Measurements from ENCODE around the gene SMYD3.

Gene SMYD3

DNA sequence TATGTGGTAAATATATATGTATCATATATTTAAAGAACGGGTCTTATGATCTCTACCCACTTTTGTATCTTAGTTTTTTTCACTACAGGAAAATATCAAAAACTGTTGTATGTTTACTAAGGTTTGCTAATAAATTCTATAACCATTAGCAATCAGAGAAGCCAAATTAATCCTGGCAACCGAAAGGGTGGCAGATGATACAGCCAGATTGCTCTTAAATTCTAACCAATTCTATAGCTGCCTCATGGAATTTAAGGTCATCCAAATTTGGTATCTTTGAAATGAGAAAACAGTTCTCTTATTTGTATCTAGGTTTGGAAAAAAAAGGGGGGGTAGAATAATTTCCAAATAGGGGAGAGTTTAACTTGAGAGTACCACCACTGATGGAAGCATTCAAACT is 591.2 kb downstream of the SMYD3 start:
- Histone ChIP-seq H3K36me3 (ENCODE audit: control insufficient read depth in 4 of 4, insufficient read depth in 4 of 4, low read length in 3 of 4) (peaks cover 0 to 7% (median 3%) of the 10 kb centered on the region in 4 experiments), H3K9me3 (ENCODE audit: control extremely low read depth in 1 of 5, control insufficient read depth in 4 of 5, insufficient read depth in 2 of 5, low read depth in 1 of 5, low read length in 4 of 5) (peaks cover 0 to 4% (median 0%) of the 10 kb centered on the region in 5 experiments), H3K27me3 (replicated peaks in 2 of 5; ENCODE audit: control insufficient read depth in 4 of 5, insufficient read depth in 5 of 5, low read length in 4 of 5) (no peaks in the 10 kb centered on the region), H3K4me1 (ENCODE audit: control extremely low read depth in 1 of 4, control insufficient read depth in 4 of 4, insufficient read depth in 4 of 4, low read length in 3 of 4) (no peaks in the 10 kb centered on the region), H3K27ac (ENCODE audit: insufficient read depth in 1 of 2, low read depth in 1 of 2, low read length in 2 of 2, poor library complexity in 1 of 2, severe bottlenecking in 2 of 2) (no peak overlapping the region), H3K4me3 (ENCODE audit: control insufficient read depth in 1 of 7, extremely low read depth in 1 of 7, insufficient read depth in 4 of 7, low read depth in 2 of 7, low read length in 6 of 7) (no peak overlapping the region)
- no CpG with 5 or more reads among the region's 2 CpGs for WGBS (ENCODE audit: insufficient coverage)
- no peak for DNase-seq
- ChIA-PET CTCF (no interaction called here), POLR2A (no interaction called here)

DNA sequence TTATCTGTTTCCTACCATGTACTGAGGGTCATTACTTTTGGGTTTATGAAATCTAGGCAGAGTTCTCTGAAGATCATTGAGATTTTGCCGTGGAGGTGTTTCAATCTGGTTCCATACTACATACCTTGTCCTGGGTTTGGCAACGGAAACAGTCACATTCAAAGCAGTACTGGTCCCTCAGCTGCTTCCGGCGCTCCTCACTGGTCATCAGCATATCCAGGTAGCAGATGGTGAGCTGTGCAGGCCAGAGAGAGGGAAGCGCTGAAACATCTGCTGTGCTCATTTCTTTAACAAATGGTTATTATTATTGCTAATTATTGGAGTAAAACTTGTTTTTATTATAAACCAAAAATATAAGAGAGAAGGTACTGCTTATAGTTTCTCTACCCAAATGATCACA is 591.7 kb downstream of the SMYD3 start:
- POLR2A ChIA-PET = no interaction called here
- CTCF ChIA-PET = no interaction called here
- WGBS (ENCODE audit: insufficient coverage) = 96% methylated on average over 4 of the region's 5 CpGs

DNA sequence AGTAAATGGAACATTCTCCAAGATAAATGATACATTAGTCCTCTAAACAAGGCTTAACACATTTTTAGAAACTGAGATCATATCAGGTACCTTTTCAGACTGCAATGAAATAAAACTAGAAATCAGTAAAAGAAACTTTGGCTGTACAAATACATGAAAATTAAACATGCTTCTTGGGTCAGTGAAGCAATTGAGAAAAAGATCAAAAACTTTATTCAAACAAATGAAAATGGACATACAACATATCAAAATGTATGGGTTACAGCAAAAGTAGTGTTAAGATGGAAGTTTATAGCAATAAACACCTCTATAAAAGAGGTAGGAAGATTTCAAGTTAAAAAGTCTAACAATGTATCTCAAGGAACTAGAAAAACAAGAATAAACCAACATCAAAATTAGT is 598.5 kb downstream of the SMYD3 start:
- Histone ChIP-seq H3K4me3 (ENCODE audit: control insufficient read depth in 1 of 7, extremely low read depth in 1 of 7, insufficient read depth in 4 of 7, low read depth in 2 of 7, low read length in 6 of 7) (no peak overlapping the region), H3K4me1 (ENCODE audit: control extremely low read depth in 1 of 4, control insufficient read depth in 4 of 4, insufficient read depth in 4 of 4, low read length in 3 of 4) (no peaks in the 10 kb centered on the region), H3K9me3 (ENCODE audit: control extremely low read depth in 1 of 5, control insufficient read depth in 4 of 5, insufficient read depth in 2 of 5, low read depth in 1 of 5, low read length in 4 of 5) (peaks cover 0 to 2% (median 1%) of the 10 kb centered on the region in 5 experiments), H3K27ac (ENCODE audit: insufficient read depth in 1 of 2, low read depth in 1 of 2, low read length in 2 of 2, poor library complexity in 1 of 2, severe bottlenecking in 2 of 2) (no peak overlapping the region), H3K27me3 (replicated peaks in 2 of 5; ENCODE audit: control insufficient read depth in 4 of 5, insufficient read depth in 5 of 5, low read length in 4 of 5) (no peaks in the 10 kb centered on the region), H3K36me3 (ENCODE audit: control insufficient read depth in 4 of 4, insufficient read depth in 4 of 4, low read length in 3 of 4) (peaks cover 0 to 11% (median 0%) of the 10 kb centered on the region in 4 experiments)
- no peak for DNase-seq
- POLR2A ChIA-PET = no interaction called here
- CTCF ChIA-PET = no interaction called here

More for the DNA sequence above, 591.7 kb downstream of the SMYD3 start:
- H3K27ac ChIP-seq (ENCODE audit: insufficient read depth in 1 of 2, low read depth in 1 of 2, low read length in 2 of 2, poor library complexity in 1 of 2, severe bottlenecking in 2 of 2) = no peak overlapping the region
- H3K9me3 ChIP-seq (ENCODE audit: control extremely low read depth in 1 of 5, control insufficient read depth in 4 of 5, insufficient read depth in 2 of 5, low read depth in 1 of 5, low read length in 4 of 5) = peaks cover 0 to 4% (median 0%) of the 10 kb centered on the region in 5 experiments
- no peaks in the 10 kb centered on the region for H3K4me1 ChIP-seq (ENCODE audit: control extremely low read depth in 1 of 4, control insufficient read depth in 4 of 4, insufficient read depth in 4 of 4, low read length in 3 of 4)
- H3K36me3 ChIP-seq (ENCODE audit: control insufficient read depth in 4 of 4, insufficient read depth in 4 of 4, low read length in 3 of 4) = peaks cover 0 to 7% (median 3%) of the 10 kb centered on the region in 4 experiments
- no peak for DNase-seq
- no peak overlapping the region for H3K4me3 ChIP-seq (ENCODE audit: control insufficient read depth in 1 of 7, extremely low read depth in 1 of 7, insufficient read depth in 4 of 7, low read depth in 2 of 7, low read length in 6 of 7)
- no peaks in the 10 kb centered on the region for H3K27me3 ChIP-seq (replicated peaks in 2 of 5; ENCODE audit: control insufficient read depth in 4 of 5, insufficient read depth in 5 of 5, low read length in 4 of 5)

DNA sequence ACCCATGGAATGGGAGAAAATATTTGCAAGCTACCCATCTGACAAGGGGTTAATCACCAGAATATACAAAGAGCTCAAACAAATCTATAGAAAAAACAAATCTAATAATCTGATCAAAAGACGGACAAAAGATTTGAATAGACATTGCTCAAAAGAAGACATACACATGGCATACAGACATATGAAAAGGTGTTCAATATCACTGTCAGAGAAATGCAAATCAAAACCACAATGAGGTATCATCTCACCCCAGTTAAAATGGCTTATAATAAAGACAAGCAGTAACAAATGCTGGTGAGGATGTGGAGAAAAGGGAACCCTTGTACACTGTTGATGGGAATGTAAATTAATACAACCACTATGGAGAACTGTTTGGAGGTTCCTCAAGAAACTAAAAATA is 600.9 kb downstream of the SMYD3 start:
- POLR2A ChIA-PET = no interaction called here
- no peak for DNase-seq

DNA sequence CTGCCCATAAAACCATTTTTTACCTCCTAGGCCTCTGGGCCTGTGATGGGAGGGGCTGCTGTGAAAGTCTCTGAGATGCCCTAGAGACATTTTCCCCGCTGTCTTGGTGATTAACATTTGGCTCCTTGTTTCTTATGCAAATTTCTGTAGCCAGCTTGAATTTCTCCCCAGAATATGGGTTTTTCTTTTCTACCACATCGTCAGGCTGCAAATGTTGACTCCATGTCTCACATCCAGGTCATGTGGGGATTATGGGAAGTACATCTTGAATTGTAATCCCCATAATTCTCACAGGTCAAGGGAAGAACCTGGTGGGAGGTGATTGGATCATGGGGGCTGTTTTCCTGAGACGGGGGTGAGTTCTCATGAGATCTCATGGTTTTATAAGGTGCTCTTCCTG is 603.2 kb downstream of the SMYD3 start:
- WGBS (ENCODE audit: insufficient coverage) = 100% methylated on average over 1 of the region's 3 CpGs
- no peak overlapping the region for H3K4me3 ChIP-seq (ENCODE audit: control insufficient read depth in 1 of 7, extremely low read depth in 1 of 7, insufficient read depth in 4 of 7, low read depth in 2 of 7, low read length in 6 of 7)
- POLR2A ChIA-PET = no interaction called here
- no peak overlapping the region for H3K27ac ChIP-seq (ENCODE audit: insufficient read depth in 1 of 2, low read depth in 1 of 2, low read length in 2 of 2, poor library complexity in 1 of 2, severe bottlenecking in 2 of 2)
- no peaks in the 10 kb centered on the region for H3K27me3 ChIP-seq (replicated peaks in 2 of 5; ENCODE audit: control insufficient read depth in 4 of 5, insufficient read depth in 5 of 5, low read length in 4 of 5)
- H3K9me3 ChIP-seq (ENCODE audit: control extremely low read depth in 1 of 5, control insufficient read depth in 4 of 5, insufficient read depth in 2 of 5, low read depth in 1 of 5, low read length in 4 of 5) = peaks cover 0 to 15% (median 2%) of the 10 kb centered on the region in 5 experiments
- CTCF ChIA-PET = no interaction called here
- no peaks in the 10 kb centered on the region for H3K4me1 ChIP-seq (ENCODE audit: control extremely low read depth in 1 of 4, control insufficient read depth in 4 of 4, insufficient read depth in 4 of 4, low read length in 3 of 4)
- peaks cover 0 to 24% (median 6%) of the 10 kb centered on the region in 4 experiments for H3K36me3 ChIP-seq (ENCODE audit: control insufficient read depth in 4 of 4, insufficient read depth in 4 of 4, low read length in 3 of 4)
- no peak for DNase-seq

More for the DNA sequence above, 600.9 kb downstream of the SMYD3 start:
- CTCF ChIA-PET = no interaction called here
- peaks cover 0 to 13% (median 1%) of the 10 kb centered on the region in 4 experiments for H3K36me3 ChIP-seq (ENCODE audit: control insufficient read depth in 4 of 4, insufficient read depth in 4 of 4, low read length in 3 of 4)
- WGBS (ENCODE audit: insufficient coverage) = no CpG with 5 or more reads among the region's 1 CpG
- no peaks in the 10 kb centered on the region for H3K4me1 ChIP-seq (ENCODE audit: control extremely low read depth in 1 of 4, control insufficient read depth in 4 of 4, insufficient read depth in 4 of 4, low read length in 3 of 4)
- peaks cover 0 to 5% (median 1%) of the 10 kb centered on the region in 5 experiments for H3K9me3 ChIP-seq (ENCODE audit: control extremely low read depth in 1 of 5, control insufficient read depth in 4 of 5, insufficient read depth in 2 of 5, low read depth in 1 of 5, low read length in 4 of 5)
- no peak overlapping the region for H3K27ac ChIP-seq (ENCODE audit: insufficient read depth in 1 of 2, low read depth in 1 of 2, low read length in 2 of 2, poor library complexity in 1 of 2, severe bottlenecking in 2 of 2)
- H3K4me3 ChIP-seq (ENCODE audit: control insufficient read depth in 1 of 7, extremely low read depth in 1 of 7, insufficient read depth in 4 of 7, low read depth in 2 of 7, low read length in 6 of 7) = no peak overlapping the region
- no peaks in the 10 kb centered on the region for H3K27me3 ChIP-seq (replicated peaks in 2 of 5; ENCODE audit: control insufficient read depth in 4 of 5, insufficient read depth in 5 of 5, low read length in 4 of 5)

DNA sequence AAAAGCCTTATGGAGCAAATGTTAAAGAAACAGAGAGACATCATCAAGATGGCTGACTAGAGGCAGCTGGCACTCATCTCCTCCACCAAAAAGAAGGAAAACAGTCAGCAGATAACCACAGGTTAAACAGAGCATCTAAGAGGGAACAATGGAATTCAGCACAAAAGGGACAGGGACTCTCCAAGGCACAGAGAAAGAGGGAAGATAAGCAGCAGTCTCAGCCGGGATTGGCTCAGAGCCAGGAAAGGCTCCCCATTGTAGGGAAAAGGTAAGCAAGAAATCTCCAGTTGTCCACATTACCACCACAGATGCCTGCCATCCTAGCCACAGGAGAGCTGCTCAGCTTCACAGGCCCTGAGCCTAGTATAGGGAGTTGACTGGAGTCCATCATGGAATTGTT is 605.5 kb downstream of the SMYD3 start:
- CTCF ChIA-PET = no interaction called here
- no CpG with 5 or more reads among the region's 1 CpG for WGBS (ENCODE audit: insufficient coverage)
- DNase-seq = no peak
- no peaks in the 10 kb centered on the region for H3K27me3 ChIP-seq (replicated peaks in 2 of 5; ENCODE audit: control insufficient read depth in 4 of 5, insufficient read depth in 5 of 5, low read length in 4 of 5)
- no peak overlapping the region for H3K4me3 ChIP-seq (ENCODE audit: control insufficient read depth in 1 of 7, extremely low read depth in 1 of 7, insufficient read depth in 4 of 7, low read depth in 2 of 7, low read length in 6 of 7)
- H3K9me3 ChIP-seq (ENCODE audit: control extremely low read depth in 1 of 5, control insufficient read depth in 4 of 5, insufficient read depth in 2 of 5, low read depth in 1 of 5, low read length in 4 of 5) = peaks cover 0 to 15% (median 2%) of the 10 kb centered on the region in 5 experiments
- POLR2A ChIA-PET = no interaction called here
- H3K27ac ChIP-seq (ENCODE audit: insufficient read depth in 1 of 2, low read depth in 1 of 2, low read length in 2 of 2, poor library complexity in 1 of 2, severe bottlenecking in 2 of 2) = no peak overlapping the region
- peaks cover 0 to 24% (median 6%) of the 10 kb centered on the region in 4 experiments for H3K36me3 ChIP-seq (ENCODE audit: control insufficient read depth in 4 of 4, insufficient read depth in 4 of 4, low read length in 3 of 4)
- peaks cover 0 to 2% (median 1%) of the 10 kb centered on the region in 4 experiments for H3K4me1 ChIP-seq (ENCODE audit: control extremely low read depth in 1 of 4, control insufficient read depth in 4 of 4, insufficient read depth in 4 of 4, low read length in 3 of 4)

DNA sequence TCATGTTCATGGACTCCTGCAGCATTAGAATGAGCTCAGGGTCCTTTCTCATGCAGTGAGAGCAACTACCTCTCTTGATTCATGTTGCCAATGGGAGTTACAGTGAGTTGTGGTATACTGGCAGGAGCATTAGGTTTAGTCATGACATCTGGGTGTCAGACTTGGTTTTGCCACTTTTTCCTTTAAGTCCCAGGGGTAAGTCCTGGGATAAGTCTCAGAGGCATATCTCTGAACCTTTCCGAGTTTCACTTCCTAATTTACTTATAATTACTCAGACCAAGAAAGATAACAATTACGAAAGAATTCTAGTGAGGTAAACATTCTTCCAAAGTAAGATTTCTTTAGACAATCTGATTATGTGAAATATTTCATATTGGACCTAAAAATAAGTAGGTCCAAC is 606.0 kb downstream of the SMYD3 start:
- Histone ChIP-seq H3K27ac (ENCODE audit: insufficient read depth in 1 of 2, low read depth in 1 of 2, low read length in 2 of 2, poor library complexity in 1 of 2, severe bottlenecking in 2 of 2) (no peak overlapping the region), H3K4me3 (ENCODE audit: control insufficient read depth in 1 of 7, extremely low read depth in 1 of 7, insufficient read depth in 4 of 7, low read depth in 2 of 7, low read length in 6 of 7) (no peak overlapping the region), H3K36me3 (ENCODE audit: control insufficient read depth in 4 of 4, insufficient read depth in 4 of 4, low read length in 3 of 4) (peaks cover 0 to 24% (median 6%) of the 10 kb centered on the region in 4 experiments), H3K4me1 (ENCODE audit: control extremely low read depth in 1 of 4, control insufficient read depth in 4 of 4, insufficient read depth in 4 of 4, low read length in 3 of 4) (peaks cover 0 to 5% (median 5%) of the 10 kb centered on the region in 4 experiments), H3K27me3 (replicated peaks in 2 of 5; ENCODE audit: control insufficient read depth in 4 of 5, insufficient read depth in 5 of 5, low read length in 4 of 5) (no peaks in the 10 kb centered on the region), H3K9me3 (ENCODE audit: control extremely low read depth in 1 of 5, control insufficient read depth in 4 of 5, insufficient read depth in 2 of 5, low read depth in 1 of 5, low read length in 4 of 5) (peaks cover 0 to 15% (median 2%) of the 10 kb centered on the region in 5 experiments)
- no CpG with 5 or more reads among the region's 2 CpGs for WGBS (ENCODE audit: insufficient coverage)
- DNase-seq = no peak
- ChIA-PET CTCF (interaction anchor here (0.8 to 1.2 kb wide), 2 partner anchors 12 to 15 kb away, joined by 4 to 5 read pairs; no protein-coding TSS in a partner anchor), POLR2A (no interaction called here)

All from common myeloid progenitor, CD34-positive (primary cell).